Hepatic stellate cell (primary cell): Measurements from ENCODE around the gene IL17C.

Source experiments
- DNase-seq: peaks from one replicate; pipeline ENCODE4 v3.0.0; 2011; ENCODE audit warnings: low spot score

The IL17C gene

DNA sequence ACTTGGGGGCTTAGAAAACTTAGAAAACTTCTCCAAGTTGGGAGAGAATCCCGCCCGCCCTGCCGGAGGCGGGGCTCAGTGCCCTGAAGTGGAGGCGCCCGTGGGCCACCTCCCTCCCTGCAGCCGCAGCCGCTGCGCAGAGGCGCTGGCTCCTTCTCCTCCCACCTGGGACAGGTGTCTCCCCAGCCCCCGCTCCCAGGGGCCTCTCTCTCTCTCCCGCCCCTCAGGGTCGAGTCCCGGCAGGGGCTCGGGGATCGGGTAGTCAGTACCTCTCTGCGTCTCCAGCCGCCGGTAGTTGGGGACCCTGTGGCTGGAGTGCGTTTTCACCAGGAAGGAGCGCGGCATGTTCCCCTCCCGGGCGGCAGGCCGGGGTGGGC lies 47.7 kb downstream of the IL17C start:
- no peak for DNase-seq

- peak; percentile 73 for DNase-seq
These were observed 48.3 kb downstream of the IL17C start, which contains the start of gene SNAI3 for GRCh38 chr16:88686439-88687253. SNAI3 (minus strand) TSS chr16:88686507; CDS start chr16:88686406, 101 bp downstream.

GRCh38 chr16:88687254-88687576 lies 48.8 kb downstream of the IL17C start:
- DNase-seq = no peak

DNA sequence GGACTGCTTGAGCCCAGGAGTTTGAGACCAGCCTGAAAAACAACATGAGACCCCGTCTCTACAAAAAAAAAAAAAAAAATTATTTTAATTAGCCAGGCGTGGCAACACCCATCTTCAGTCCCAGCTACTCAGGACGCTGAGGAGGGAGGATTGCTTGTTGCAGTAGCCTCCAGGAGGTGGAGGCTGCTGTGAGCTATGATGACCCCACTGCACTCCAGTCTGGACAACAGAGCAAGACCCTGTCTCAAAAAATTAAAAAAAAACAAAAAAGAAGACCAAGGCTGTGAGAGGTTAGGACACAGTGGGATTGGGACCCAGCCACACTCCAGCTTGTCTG lies 49.3 kb downstream of the IL17C start:
- DNase-seq = no peak

DNA sequence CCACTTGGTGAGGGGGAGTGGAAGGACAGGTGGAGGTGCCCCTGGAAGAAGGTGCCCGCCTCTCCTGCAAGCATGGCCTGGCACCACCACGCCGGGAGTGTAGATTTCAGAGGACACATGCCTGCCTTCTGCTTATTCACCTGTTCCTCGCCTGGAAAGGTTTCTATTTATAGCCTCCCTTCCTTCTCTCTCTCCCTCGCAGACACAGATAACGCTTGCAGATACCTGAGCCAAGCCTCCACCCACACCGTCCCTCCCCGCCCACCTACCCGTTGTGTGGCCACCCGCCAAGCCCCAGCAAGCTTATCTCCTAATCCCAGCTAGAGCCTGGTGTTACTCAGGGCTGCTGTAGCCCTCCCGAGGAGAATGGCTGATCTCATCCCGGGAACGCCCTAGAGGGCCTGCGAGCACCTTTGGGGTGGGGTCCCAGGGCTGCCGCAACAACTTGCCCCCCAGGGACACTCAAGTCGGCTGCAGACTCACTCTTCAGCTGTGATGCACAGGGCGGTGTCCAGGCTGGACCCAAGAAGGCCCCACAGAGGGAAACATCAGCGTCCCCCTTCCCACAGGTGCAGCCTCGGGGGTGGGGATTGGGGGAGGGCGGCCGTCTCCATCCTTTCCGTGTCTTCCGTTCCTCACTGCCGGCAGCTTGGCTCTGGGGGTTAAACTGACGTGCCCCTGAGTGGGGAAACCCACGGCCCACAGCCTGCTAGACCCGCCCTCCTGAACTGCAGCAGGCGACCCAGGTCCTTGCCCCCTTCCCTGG lies 49.8 kb downstream of the IL17C start:
- DNase-seq = no peak
